Neural progenitor cell (in vitro differentiated cells): ENCODE measurements around the gene CASP4. TPM values are rescaled to one million over a fixed set of nuclear protein-coding genes. Genes with fewer than 3 reads are reported as not detected.

Source experiments
- DNase-seq: peaks from one replicate; pipeline ENCODE4 v3.0.0-alpha.2; 2016; ENCODE audit warnings: low spot score
- H2AFZ ChIP-seq: fragments of 200-600 bp; sonication (generic); replicated peaks from 2 replicates; pipeline ENCODE4 v1.6.1; 2016; ENCODE audit warnings: antibody characterized with exemption
- H3F3A ChIP-seq: fragments of 200-600 bp; sonication (generic); 2 replicates; pipeline ENCODE4 v1.6.1; 2016; ENCODE audit warnings: antibody characterized with exemption, low read depth
- H3K27ac ChIP-seq: fragments of 200-600 bp; sonication (generic); 2 replicates; pipeline ENCODE4 v1.5.1; 2016; ENCODE audit warnings: mild to moderate bottlenecking
- H3K27me3 ChIP-seq: fragments of 200-600 bp; sonication (generic); 2 replicates; pipeline ENCODE4 v1.6.1; 2016; ENCODE audit warnings: mild to moderate bottlenecking, moderate library complexity
- H3K36me3 ChIP-seq: fragments of 200-600 bp; sonication (generic); 2 replicates; pipeline ENCODE4 v1.5.1; 2016
- H3K4me1 ChIP-seq: fragments of 200-600 bp; sonication (generic); 2 replicates; pipeline ENCODE4 v1.6.1; 2016; ENCODE audit warnings: mixed run types
- H3K4me2 ChIP-seq: fragments of 200-600 bp; sonication (generic); 2 replicates; pipeline ENCODE4 v1.6.1; 2016
- H3K4me3 ChIP-seq: fragments of 200-600 bp; sonication (generic); 2 replicates; pipeline ENCODE4 v1.5.1; 2016
- H3K79me2 ChIP-seq: fragments of 200-600 bp; sonication (generic); 2 replicates; pipeline ENCODE4 v1.6.1; 2016; ENCODE audit warnings: low read depth
- H3K9ac ChIP-seq: fragments of 200-600 bp; sonication (generic); 2 replicates; pipeline ENCODE4 v1.6.1; 2016
- H3K9me3 ChIP-seq: fragments of 200-600 bp; sonication (generic); 2 replicates; pipeline ENCODE4 v1.5.1; 2016; ENCODE audit warnings: low read depth
- H4K20me1 ChIP-seq: fragments of 200-600 bp; sonication (generic); 2 replicates; pipeline ENCODE4 v1.6.1; 2016; ENCODE audit warnings: low read depth
- H3K27ac Mint-ChIP-seq: 3 replicates; pipeline ENCODE4 v1.8.0; 2021; ENCODE audit warnings: mixed read lengths
- H3K27me3 Mint-ChIP-seq: 2 replicates; pipeline ENCODE4 v1.8.0; 2022; ENCODE audit warnings: low read depth, mild to moderate bottlenecking, inconsistent platforms, moderate library complexity, mixed read lengths; ENCODE audit not compliant: insufficient read depth
- H3K36me3 Mint-ChIP-seq: 3 replicates; pipeline ENCODE4 v1.8.0; 2021; ENCODE audit warnings: mixed read lengths
- H3K4me1 Mint-ChIP-seq: 3 replicates; pipeline ENCODE4 v1.8.0; 2021; ENCODE audit warnings: mixed read lengths
- H3K4me3 Mint-ChIP-seq: 3 replicates; pipeline ENCODE4 v1.8.0; 2021; ENCODE audit warnings: mild to moderate bottlenecking, moderate library complexity, mixed read lengths
- H3K9me3 Mint-ChIP-seq: 3 replicates; pipeline ENCODE4 v1.8.0; 2020; ENCODE audit warnings: mixed read lengths
- EZH2 ChIP-seq: fragments of 200-600 bp; sonication (generic); IDR thresholded peaks from 2 replicates; pipeline ENCODE4 v1.6.1; 2017; ENCODE audit warnings: antibody characterized with exemption, mild to moderate bottlenecking, moderate library complexity
- EZH2phosphoT487 ChIP-seq: fragments of 200-600 bp; sonication (generic); IDR thresholded peaks from 2 replicates; pipeline ENCODE4 v1.6.1; 2017; ENCODE audit warnings: antibody characterized with exemption
- total RNA-seq: library from RNA; depleted of rRNA; stranded (reverse); fragments of >200 nt; gene quantifications from 2 replicates; pipeline ENCODE4 v1.2.3, GENCODE V29; 2015; ENCODE audit warnings: low replicate concordance
- TF ChIP-seq, protein P1 (sequence below): fragments of 200-600 bp; sonication (generic); IDR thresholded peaks from 2 replicates; pipeline ENCODE4 v1.5.1; 2017; ENCODE audit warnings: antibody characterized with exemption, mild to moderate bottlenecking

The CASP4 gene
- total RNA-seq, 1 donor from 2014 or later, result not detected

DNA sequence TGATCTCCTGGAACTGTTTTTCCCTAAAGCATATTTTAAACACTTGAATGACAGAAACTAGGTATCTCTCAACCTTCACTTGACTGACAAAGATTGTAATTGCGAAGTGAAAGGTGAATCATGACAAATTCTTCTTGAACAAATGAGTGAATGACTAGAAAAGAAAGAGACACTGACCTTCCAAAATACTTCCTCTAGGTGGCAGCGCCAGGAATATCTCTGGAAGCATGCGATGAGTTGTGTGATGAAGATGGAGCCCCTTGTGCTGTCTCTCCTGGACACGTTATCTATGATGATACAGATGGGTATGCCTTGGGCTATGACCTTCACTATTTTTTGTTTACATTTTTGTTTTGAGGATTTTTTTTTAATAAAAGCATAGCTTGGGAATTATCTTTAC is 63.1 kb downstream of the CASP4 start:
- no peaks in the 10 kb centered on the region for H3K4me1 ChIP-seq
- Mint-ChIP-seq H3K36me3 (no peaks in the 10 kb centered on the region), H3K4me3 (no peak overlapping the region), H3K27ac (no peak overlapping the region), H3K4me1 (no peaks in the 10 kb centered on the region), H3K27me3 (no peaks in the 10 kb centered on the region), H3K9me3 (no peaks in the 10 kb centered on the region)
- H3K4me3 ChIP-seq, result no peak overlapping the region
- no peaks in the 10 kb centered on the region for H3F3A ChIP-seq
- no peak overlapping the region for H2AFZ ChIP-seq
- H3K27me3 ChIP-seq, result no peaks in the 10 kb centered on the region
- H3K27ac ChIP-seq, result no peak overlapping the region
- H3K9ac ChIP-seq, result no peak overlapping the region
- H3K9me3 ChIP-seq, result no peaks in the 10 kb centered on the region
- peak; percentile 6 for DNase-seq
- H3K36me3 ChIP-seq, result no peaks in the 10 kb centered on the region
- TF ChIP-seq, protein P1, sequence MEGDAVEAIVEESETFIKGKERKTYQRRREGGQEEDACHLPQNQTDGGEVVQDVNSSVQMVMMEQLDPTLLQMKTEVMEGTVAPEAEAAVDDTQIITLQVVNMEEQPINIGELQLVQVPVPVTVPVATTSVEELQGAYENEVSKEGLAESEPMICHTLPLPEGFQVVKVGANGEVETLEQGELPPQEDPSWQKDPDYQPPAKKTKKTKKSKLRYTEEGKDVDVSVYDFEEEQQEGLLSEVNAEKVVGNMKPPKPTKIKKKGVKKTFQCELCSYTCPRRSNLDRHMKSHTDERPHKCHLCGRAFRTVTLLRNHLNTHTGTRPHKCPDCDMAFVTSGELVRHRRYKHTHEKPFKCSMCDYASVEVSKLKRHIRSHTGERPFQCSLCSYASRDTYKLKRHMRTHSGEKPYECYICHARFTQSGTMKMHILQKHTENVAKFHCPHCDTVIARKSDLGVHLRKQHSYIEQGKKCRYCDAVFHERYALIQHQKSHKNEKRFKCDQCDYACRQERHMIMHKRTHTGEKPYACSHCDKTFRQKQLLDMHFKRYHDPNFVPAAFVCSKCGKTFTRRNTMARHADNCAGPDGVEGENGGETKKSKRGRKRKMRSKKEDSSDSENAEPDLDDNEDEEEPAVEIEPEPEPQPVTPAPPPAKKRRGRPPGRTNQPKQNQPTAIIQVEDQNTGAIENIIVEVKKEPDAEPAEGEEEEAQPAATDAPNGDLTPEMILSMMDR, result peak; percentile 51
- TF ChIP-seq EZH2phosphoT487, result no peak
- no peaks in the 10 kb centered on the region for H3K79me2 ChIP-seq
- H4K20me1 ChIP-seq, result no peaks in the 10 kb centered on the region
- H3K4me2 ChIP-seq, result no peak overlapping the region

DNA sequence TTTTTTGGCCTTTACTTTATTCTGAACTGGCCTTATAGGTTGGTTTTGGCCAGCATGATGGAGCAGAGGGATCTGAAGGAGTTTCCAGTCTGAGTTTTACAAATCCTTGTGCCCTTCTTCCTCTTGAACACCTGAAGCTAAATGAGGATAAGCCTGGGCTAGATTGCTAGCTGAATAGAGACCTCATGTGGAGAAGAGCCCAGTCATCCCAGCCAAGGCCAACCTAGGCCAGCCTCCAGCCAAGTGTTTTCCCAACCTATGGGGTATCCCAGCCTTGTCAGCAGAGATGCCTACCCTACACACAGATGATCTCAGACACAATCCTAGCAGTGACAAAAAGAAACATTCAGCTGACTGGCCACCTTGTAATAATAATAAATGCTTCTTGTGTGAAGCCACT is 69.1 kb downstream of the CASP4 start:
- H3F3A ChIP-seq, result no peaks in the 10 kb centered on the region
- H4K20me1 ChIP-seq, result no peaks in the 10 kb centered on the region
- H3K36me3 ChIP-seq, result no peaks in the 10 kb centered on the region
- no peak overlapping the region for H3K4me3 ChIP-seq
- TF ChIP-seq, protein P1, result no peak
- TF ChIP-seq EZH2phosphoT487, result no peak
- TF ChIP-seq EZH2, result no peak
- no peak overlapping the region for H3K27ac ChIP-seq
- H3K79me2 ChIP-seq, result no peaks in the 10 kb centered on the region
- Mint-ChIP-seq H3K27me3 (no peaks in the 10 kb centered on the region), H3K4me1 (no peaks in the 10 kb centered on the region), H3K4me3 (no peak overlapping the region), H3K27ac (no peak overlapping the region), H3K9me3 (no peaks in the 10 kb centered on the region), H3K36me3 (no peaks in the 10 kb centered on the region)
- no peak overlapping the region for H2AFZ ChIP-seq
- H3K4me2 ChIP-seq, result no peak overlapping the region
- H3K9ac ChIP-seq, result no peak overlapping the region
- DNase-seq, result peak; percentile 4
- no peaks in the 10 kb centered on the region for H3K4me1 ChIP-seq
- no peaks in the 10 kb centered on the region for H3K27me3 ChIP-seq
- H3K9me3 ChIP-seq, result no peaks in the 10 kb centered on the region

DNA sequence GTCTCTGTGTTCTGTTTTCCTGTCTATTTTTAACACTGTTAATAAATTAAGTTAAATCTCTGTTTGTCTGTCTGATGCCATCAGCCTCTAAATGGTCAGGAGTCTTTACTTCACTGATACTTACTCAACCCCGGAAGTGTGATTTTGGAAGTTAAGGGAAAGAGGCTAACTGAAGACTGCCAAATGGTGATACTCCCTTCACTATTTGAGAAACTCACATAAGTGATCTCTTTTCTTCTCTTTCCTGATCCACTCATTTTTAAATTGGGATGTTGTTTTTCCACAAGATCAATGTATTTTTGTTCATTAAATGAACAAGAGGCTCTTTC is 69.7 kb downstream of the CASP4 start:
- Mint-ChIP-seq H3K9me3 (no peaks in the 10 kb centered on the region), H3K4me1 (no peaks in the 10 kb centered on the region), H3K27ac (no peak overlapping the region), H3K27me3 (no peaks in the 10 kb centered on the region), H3K4me3 (no peak overlapping the region), H3K36me3 (no peaks in the 10 kb centered on the region)
- no peaks in the 10 kb centered on the region for H4K20me1 ChIP-seq
- no peak overlapping the region for H3K27ac ChIP-seq
- H3K4me2 ChIP-seq, result no peak overlapping the region
- no peaks in the 10 kb centered on the region for H3K79me2 ChIP-seq
- no peaks in the 10 kb centered on the region for H3F3A ChIP-seq
- H2AFZ ChIP-seq, result no peak overlapping the region
- no peaks in the 10 kb centered on the region for H3K4me1 ChIP-seq
- H3K36me3 ChIP-seq, result no peaks in the 10 kb centered on the region
- no peak overlapping the region for H3K9ac ChIP-seq
- H3K27me3 ChIP-seq, result no peaks in the 10 kb centered on the region
- no peaks in the 10 kb centered on the region for H3K9me3 ChIP-seq
- TF ChIP-seq EZH2, result no peak
- TF ChIP-seq EZH2phosphoT487, result no peak
- TF ChIP-seq, protein P1, result no peak
- DNase-seq, result no peak
- H3K4me3 ChIP-seq, result no peak overlapping the region
